VCaP (cell line): ENCODE results near the gene RPS18.

Source experiments
- H3K27ac ChIP-seq: fragments of 450-650 bp; 2 replicates; pipeline ENCODE4 v1.5.1; 2017
- TF ChIP-seq, protein P1 (sequence below): fragments of 450-650 bp; conservative IDR thresholded peaks from 2 replicates; pipeline ENCODE4 v1.5.1; 2017; ENCODE audit warnings: mild to moderate bottlenecking, moderate library complexity

The RPS18 gene

DNA sequence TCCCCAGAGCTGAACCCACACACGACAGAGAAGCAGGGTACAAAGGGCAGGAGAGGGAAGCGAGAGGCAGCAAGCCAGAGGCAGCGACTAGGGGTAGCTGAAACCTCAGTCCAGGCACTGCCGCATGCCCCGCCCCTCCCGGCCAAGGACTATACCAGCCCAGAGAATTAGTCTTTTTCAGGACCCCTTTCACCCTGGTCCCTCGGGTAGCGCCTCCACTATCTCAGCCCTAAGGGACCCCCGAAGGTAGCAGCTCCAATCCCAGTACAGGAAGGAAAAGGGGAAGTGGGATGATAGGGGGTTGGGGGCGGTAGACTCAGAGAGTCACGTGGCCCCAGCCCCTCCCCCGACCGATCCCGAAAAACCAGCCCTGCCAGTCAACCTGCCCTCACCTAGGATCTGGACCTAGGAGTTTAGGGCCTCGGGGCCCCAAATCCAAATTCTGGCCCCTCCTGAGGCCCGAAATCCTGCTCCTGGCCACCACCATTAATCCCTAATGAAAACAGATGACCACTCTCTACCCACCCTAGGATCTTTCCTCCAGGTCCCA lies 25.6 kb downstream of the RPS18 start:
- TF ChIP-seq, protein P1, sequence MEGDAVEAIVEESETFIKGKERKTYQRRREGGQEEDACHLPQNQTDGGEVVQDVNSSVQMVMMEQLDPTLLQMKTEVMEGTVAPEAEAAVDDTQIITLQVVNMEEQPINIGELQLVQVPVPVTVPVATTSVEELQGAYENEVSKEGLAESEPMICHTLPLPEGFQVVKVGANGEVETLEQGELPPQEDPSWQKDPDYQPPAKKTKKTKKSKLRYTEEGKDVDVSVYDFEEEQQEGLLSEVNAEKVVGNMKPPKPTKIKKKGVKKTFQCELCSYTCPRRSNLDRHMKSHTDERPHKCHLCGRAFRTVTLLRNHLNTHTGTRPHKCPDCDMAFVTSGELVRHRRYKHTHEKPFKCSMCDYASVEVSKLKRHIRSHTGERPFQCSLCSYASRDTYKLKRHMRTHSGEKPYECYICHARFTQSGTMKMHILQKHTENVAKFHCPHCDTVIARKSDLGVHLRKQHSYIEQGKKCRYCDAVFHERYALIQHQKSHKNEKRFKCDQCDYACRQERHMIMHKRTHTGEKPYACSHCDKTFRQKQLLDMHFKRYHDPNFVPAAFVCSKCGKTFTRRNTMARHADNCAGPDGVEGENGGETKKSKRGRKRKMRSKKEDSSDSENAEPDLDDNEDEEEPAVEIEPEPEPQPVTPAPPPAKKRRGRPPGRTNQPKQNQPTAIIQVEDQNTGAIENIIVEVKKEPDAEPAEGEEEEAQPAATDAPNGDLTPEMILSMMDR: no peak
- H3K27ac ChIP-seq: peak overlapping the region; percentile 99

DNA sequence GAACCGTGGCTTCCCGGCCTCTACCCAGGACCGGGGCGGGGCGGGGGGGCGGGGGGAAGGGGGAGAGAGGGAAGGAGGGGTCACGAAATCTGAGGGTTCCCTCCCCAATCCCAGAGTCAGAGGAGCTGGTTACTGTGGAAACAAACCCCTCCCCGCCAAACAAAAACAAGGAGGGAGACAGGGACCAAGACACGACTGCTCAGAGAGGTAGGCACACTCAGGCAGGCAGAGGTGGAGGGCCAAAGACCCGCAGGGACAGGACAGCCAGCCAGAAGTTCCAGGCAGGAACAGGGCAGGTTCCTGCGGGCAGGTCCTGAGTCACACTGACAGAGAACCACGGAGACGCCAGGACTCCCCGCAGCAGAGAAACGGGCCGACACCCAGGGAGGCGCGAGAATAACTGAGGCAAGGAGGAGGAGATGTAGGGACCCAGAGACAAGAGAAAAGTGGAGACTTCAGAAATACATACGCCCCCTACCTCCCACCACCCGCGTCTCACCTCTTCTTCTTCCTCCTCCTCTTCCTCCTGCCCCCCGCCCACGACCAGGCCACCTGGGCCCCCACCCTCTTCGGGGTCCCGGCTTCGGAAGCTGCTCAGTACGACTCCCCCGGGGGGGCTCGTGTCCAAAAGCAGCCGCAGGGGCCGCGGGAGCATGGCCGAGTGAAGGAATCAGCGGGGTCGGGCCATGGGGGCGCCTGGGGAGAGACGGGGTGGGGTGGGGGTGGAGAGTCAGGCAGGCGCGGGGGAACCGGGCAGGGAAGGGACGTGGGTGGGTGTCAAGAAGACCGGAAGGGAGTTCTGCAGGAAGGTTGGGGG lies 26.3 kb downstream of the RPS18 start:
- peak overlapping the region; percentile 99 for H3K27ac ChIP-seq
- TF ChIP-seq, protein P1: 0 out of 2 replicates have a peak, but pooled peaks have one; percentile 7

DNA sequence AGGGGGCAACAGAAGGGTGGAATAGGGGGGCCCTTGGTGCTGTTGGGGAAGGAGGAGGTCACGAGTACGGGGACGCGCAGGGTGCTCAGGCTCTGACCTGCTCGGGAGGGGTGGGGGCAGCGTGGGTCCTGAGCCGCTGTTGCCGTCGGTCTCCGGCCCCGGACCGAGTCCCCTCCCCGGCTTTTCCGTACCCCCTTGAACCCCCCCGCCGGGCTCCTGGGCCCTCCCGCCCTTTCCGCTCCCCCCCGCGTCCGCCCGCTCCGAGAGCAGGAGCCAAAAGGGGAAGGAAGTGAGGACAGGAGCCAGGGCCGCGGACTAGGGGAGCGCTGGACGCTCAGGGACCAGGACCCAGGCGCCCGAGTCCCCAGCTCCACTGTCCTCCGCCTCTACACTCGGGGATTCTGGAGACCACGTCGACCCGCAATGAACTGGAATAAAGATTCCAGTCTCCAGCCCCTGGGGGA lies 26.9 kb downstream of the RPS18 start, which contains the start of gene RGL2:
Gene RGL2, minus strand, starts transcription at position 170 of the 464 bp plus-strand sequence. CDS start 332 bp downstream, outside the sequence.
- TF ChIP-seq, protein P1: no peak
- peak within 1 kb of the TSS; percentile 99 for H3K27ac ChIP-seq

DNA sequence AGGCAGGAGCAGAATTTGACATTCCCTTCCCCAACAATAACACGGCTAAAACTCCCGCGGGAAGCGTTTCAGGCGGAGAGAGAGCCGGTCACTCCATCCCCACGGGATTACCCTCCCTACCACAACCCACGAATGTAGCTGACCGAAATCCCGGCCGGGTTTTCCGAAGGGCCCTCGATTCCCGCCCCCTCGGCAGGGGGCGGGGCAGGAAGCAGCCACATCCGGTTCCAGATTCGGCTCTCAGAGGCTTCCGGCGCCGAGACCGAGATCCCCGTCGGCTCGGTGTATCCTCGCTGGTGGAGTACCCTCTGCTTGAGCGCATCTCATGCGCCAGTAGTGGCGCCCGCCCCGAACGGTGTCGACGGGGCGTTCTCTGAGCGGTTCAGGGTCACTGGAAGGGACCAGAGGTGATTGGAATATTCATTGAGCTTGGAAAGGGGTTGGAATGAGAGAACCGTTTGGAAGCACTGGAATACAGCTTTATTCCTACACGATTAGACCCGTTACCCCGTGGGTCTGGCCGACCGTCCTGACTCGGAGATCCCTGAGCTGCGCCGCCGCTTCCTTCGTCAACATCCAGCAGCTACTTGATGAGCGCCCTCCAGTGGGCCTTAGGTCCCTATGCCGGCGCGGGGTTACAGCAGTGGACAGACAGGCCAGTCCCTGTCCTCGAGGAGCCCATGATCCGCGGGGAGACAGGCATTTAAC lies 27.5 kb downstream of the RPS18 start:
- H3K27ac ChIP-seq: peak overlapping the region; percentile 99
- TF ChIP-seq, protein P1: peak; percentile 93

DNA sequence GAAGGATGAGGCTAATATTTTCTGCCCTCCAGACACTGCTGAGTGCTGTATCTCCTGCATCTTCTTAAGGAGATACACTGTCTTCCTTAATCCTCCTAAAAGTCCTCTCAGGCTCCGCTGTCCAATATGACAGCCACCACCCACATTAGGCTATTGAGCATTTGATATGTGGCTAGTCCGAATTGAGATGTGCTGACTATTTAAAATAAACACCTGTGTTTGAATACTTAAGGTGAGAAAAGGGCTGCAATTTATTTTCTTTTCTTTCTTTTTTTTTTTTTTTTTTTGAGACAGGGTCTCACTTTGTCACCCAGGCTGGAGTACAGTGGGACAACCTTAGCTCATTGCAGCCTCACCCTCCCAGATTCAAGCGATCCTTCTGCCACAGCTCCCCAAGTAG lies 30.0 kb downstream of the RPS18 start:
- TF ChIP-seq, protein P1: no peak
- H3K27ac ChIP-seq: peak overlapping the region; percentile 99

DNA sequence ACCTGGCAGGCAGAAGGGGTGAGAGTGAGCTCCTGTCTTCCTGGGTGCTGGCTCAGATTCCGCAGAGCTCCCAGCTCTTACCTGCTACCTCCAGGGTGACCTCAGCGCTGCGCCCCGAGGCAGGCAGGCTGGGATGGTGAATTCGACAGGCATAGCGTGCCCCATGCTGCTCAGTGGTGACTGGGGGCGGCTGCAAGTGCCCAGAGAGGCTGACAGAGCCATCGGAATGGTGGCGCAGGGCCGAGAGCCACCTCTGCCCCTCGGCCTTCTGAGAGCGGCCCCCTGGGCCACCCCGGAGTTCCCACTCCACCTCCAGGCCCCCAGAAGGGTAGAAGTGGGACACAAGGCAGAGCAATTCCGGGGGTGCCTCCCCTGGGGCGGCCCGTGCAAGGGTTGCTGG lies 32.3 kb downstream of the RPS18 start:
- TF ChIP-seq, protein P1: no peak
- peak overlapping the region; percentile 12; the same call in 1 of the 2 replicates for H3K27ac ChIP-seq

DNA sequence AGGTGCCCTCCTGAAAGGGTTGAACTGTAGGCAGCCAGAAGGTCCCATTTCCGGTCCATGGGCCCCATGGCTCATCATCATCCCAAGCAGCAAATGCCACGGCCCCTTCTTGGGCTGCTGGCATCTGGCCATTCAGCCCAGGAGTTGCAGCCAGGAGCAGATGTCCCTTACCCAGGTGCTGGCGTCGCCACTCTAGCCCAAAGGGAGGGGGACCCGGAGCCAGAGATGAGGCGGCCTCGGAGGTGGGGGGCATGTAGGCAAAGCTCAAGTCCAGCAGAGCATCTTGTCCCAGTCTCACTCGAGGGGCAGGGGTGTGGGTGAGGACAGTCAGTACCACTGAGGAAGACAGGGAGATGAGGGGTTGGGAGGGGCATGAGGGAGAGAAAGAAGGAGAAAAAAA lies 33.2 kb downstream of the RPS18 start:
- peak overlapping the region; percentile 12; the same call in 1 of the 2 replicates for H3K27ac ChIP-seq
- TF ChIP-seq, protein P1: no peak
